Measurements from ENCODE around the gene DOCK3. TPM values are rescaled to one million over a fixed set of nuclear protein-coding genes. Genes with fewer than 3 reads are reported as not detected.

The DOCK3 gene
- total RNA-seq, 3 donors from 2014 or later (not counting 1 experiment from before 2014, with no cell fraction given) = 1.4 to 2.4 (median 1.7) TPM

DNA sequence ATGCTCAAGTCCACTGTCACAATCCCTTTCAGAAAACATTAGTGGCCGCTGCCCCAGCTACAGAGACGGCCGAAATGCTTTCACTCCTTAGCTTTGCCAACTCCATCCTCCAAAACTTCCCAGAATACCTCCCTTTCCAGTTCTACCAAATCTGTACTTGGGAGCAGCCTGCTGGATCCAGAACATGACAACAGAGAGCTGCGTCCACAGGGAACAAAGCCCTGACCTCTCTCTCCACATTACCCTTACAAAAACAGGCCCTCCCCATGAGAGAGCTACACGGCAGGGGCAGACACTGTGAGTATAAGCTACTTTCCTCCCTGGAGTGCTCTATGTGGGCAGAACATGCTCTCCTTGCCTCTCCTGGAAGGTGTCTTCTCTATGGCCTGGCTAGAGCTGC is 722.7 kb downstream of the DOCK3 start:
- H3K4me3 ChIP-seq (ENCODE audit: low read length) = no peak overlapping the region
- Mint-ChIP-seq H3K9me3 (no peaks in the 10 kb centered on the region), H3K4me3 (no peak overlapping the region), H3K4me1 (peaks cover 15 to 36% of the 10 kb centered on the region in 2 donors), H3K27ac (peak overlapping the region in 1 of 2 donors; percentile 80), H3K27me3 (ENCODE audit: low read depth in 2 of 2) (no peaks in the 10 kb centered on the region), H3K36me3 (peaks cover 6% of the 10 kb centered on the region)
- H3K27ac ChIP-seq (ENCODE audit: low read length) = no peak overlapping the region
- intact Hi-C loops (cut with micrococcal nuclease) = no loop called here
- ATAC-seq (no peak), DNase-seq (no peak)
- peaks cover 32% of the 10 kb centered on the region for H3K4me1 ChIP-seq (ENCODE audit: control insufficient read depth, insufficient read depth, low read length)
- peaks cover 83% of the 10 kb centered on the region for H3K36me3 ChIP-seq (ENCODE audit: control insufficient read depth, insufficient read depth, low read length)
- WGBS (ENCODE audit: insufficient coverage) = 92% methylated on average over 5 of the region's 5 CpGs
- H3K27me3 ChIP-seq (ENCODE audit: control insufficient read depth, insufficient read depth, low read length) = no peaks in the 10 kb centered on the region
- TF ChIP-seq CTCF (IDR thresholded peaks at IDR 0.05) = no peak
- H3K9me3 ChIP-seq (ENCODE audit: control insufficient read depth, insufficient read depth, low read length) = no peaks in the 10 kb centered on the region

GRCh38 chr3:51398595-51399310 is 724.0 kb downstream of the DOCK3 start:
- no peaks in the 10 kb centered on the region for H3K9me3 ChIP-seq (ENCODE audit: control insufficient read depth, insufficient read depth, low read length)
- ATAC-seq = no peak
- H3K4me1 Mint-ChIP-seq = peaks cover 15 to 30% of the 10 kb centered on the region in 2 donors
- no peak overlapping the region for H3K4me3 ChIP-seq (ENCODE audit: low read length)
- H3K4me3 Mint-ChIP-seq = no peak overlapping the region
- H3K27me3 ChIP-seq (ENCODE audit: control insufficient read depth, insufficient read depth, low read length) = no peaks in the 10 kb centered on the region
- intact Hi-C loops (cut with micrococcal nuclease) = no loop called here
- peak overlapping the region in 1 of 2 donors; percentile 8 for H3K27ac Mint-ChIP-seq
- no peaks in the 10 kb centered on the region for H3K27me3 Mint-ChIP-seq (ENCODE audit: low read depth in 2 of 2)
- no peak overlapping the region for H3K27ac ChIP-seq (ENCODE audit: low read length)
- peaks cover 76% of the 10 kb centered on the region for H3K36me3 ChIP-seq (ENCODE audit: control insufficient read depth, insufficient read depth, low read length)
- no peaks in the 10 kb centered on the region for H3K9me3 Mint-ChIP-seq
- peaks cover 19% of the 10 kb centered on the region for H3K4me1 ChIP-seq (ENCODE audit: control insufficient read depth, insufficient read depth, low read length)
- no peak for TF ChIP-seq CTCF (IDR thresholded peaks at IDR 0.05)
- peaks cover 6% of the 10 kb centered on the region for H3K36me3 Mint-ChIP-seq
- no peak for DNase-seq
- 89% methylated on average over 8 of the region's 8 CpGs for WGBS (ENCODE audit: insufficient coverage)

DNA sequence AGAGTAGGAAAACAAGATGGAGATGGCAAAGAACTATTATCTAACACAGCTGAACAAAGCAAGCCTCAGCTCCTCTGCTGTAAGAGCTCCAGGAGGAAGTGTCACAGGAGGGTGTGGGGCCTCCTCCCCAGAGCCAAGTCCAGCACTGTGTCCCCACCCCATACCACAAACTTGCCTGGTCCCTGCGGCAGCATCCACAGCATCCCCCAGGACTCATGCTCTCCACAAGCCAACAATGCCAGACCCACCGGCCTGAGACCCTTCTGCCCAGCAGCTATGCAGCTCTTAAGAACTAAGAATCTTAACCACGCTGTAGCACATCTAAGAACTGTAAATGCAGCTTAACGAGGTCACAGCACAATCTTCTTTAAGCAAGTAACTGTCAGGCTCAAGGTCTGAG is 725.4 kb downstream of the DOCK3 start:
- no peaks in the 10 kb centered on the region for H3K9me3 ChIP-seq (ENCODE audit: control insufficient read depth, insufficient read depth, low read length)
- no peaks in the 10 kb centered on the region for H3K27me3 ChIP-seq (ENCODE audit: control insufficient read depth, insufficient read depth, low read length)
- H3K9me3 Mint-ChIP-seq = no peaks in the 10 kb centered on the region
- H3K27ac ChIP-seq (ENCODE audit: low read length) = no peak overlapping the region
- ATAC-seq = no peak
- H3K36me3 ChIP-seq (ENCODE audit: control insufficient read depth, insufficient read depth, low read length) = peaks cover 63% of the 10 kb centered on the region
- no peak overlapping the region for H3K4me3 Mint-ChIP-seq
- no peak overlapping the region for H3K4me3 ChIP-seq (ENCODE audit: low read length)
- intact Hi-C loops (cut with micrococcal nuclease) = no loop called here
- H3K36me3 Mint-ChIP-seq = no peaks in the 10 kb centered on the region
- peaks cover 6 to 16% of the 10 kb centered on the region in 2 donors for H3K4me1 Mint-ChIP-seq
- H3K4me1 ChIP-seq (ENCODE audit: control insufficient read depth, insufficient read depth, low read length) = peaks cover 13% of the 10 kb centered on the region
- no peak for DNase-seq
- H3K27me3 Mint-ChIP-seq (ENCODE audit: low read depth in 2 of 2) = no peaks in the 10 kb centered on the region
- peak overlapping the region in 1 of 2 donors; percentile 10 for H3K27ac Mint-ChIP-seq
- WGBS (ENCODE audit: insufficient coverage) = 61% methylated on average over 4 of the region's 4 CpGs
- TF ChIP-seq CTCF (IDR thresholded peaks at IDR 0.05) = no peak

DNA sequence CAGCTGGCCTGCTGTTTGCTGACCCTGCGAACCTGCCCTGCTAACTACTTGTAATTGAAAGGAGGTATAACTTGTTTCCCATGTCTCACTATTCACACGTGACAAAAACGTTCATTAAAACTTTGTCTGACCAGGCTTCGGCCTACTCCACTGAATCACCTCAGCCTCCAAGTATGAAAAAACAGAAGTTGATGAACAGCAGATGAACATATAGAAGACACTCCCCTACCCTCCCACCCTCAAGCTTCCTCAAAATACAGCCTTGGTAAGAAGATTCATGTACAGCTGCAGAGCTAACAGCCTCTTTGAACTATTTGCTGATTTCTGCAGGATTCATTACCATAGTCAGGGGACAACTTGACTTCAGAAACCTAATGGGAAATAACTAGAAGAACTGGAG is 727.0 kb downstream of the DOCK3 start:
- Mint-ChIP-seq H3K9me3 (no peaks in the 10 kb centered on the region), H3K27me3 (ENCODE audit: low read depth in 2 of 2) (no peaks in the 10 kb centered on the region), H3K36me3 (no peaks in the 10 kb centered on the region), H3K27ac (no peak overlapping the region), H3K4me3 (no peak overlapping the region), H3K4me1 (peaks cover 9 to 10% of the 10 kb centered on the region in 2 donors)
- DNase-seq (no peak), ATAC-seq (no peak)
- H3K4me1 ChIP-seq (ENCODE audit: control insufficient read depth, insufficient read depth, low read length) = peaks cover under 1% of the 10 kb centered on the region
- no peak for TF ChIP-seq CTCF (IDR thresholded peaks at IDR 0.05)
- no peaks in the 10 kb centered on the region for H3K9me3 ChIP-seq (ENCODE audit: control insufficient read depth, insufficient read depth, low read length)
- no peaks in the 10 kb centered on the region for H3K27me3 ChIP-seq (ENCODE audit: control insufficient read depth, insufficient read depth, low read length)
- WGBS (ENCODE audit: insufficient coverage) = 88% methylated on average over 4 of the region's 4 CpGs
- peaks cover 49% of the 10 kb centered on the region for H3K36me3 ChIP-seq (ENCODE audit: control insufficient read depth, insufficient read depth, low read length)
- no peak overlapping the region for H3K4me3 ChIP-seq (ENCODE audit: low read length)
- no peak overlapping the region for H3K27ac ChIP-seq (ENCODE audit: low read length)
- intact Hi-C loops (cut with micrococcal nuclease) = no loop called here
